Upper lobe of left lung (tissue), 6 donors: ENCODE results near the gene GSX2. TPM values are rescaled to one million over a fixed set of nuclear protein-coding genes. Genes with fewer than 3 reads are reported as not detected.

Experiments
- ATAC-seq, 2 donors: fragments of 200-7000 bp; cut with Tn5 transposase; one replicate each; pipeline ENCODE4 v1.9.1; 2022; ENCODE audit warnings: mild to moderate bottlenecking in 2 of 2, moderate library complexity in 2 of 2; ENCODE audit not compliant: low FRiP score in 2 of 2
- DNase-seq, 2 donors: peaks; one replicate each; pipeline ENCODE4 v3.0.0-alpha.2; 2019 to 2020
- H3K27ac ChIP-seq, 4 donors: fragments of 200-600 bp; sonication (generic); one replicate each; pipeline ENCODE4 v1.5.1; 2016 to 2019
- H3K27me3 ChIP-seq, 4 donors: fragments of 200-600 bp; sonication (generic); one replicate each; pipeline ENCODE4 v1.5.1; 2017 to 2019
- H3K36me3 ChIP-seq, 4 donors: fragments of 200-600 bp; sonication (generic); one replicate each; pipeline ENCODE4 v1.5.1; 2016 to 2019
- H3K4me1 ChIP-seq, 4 donors: fragments of 200-600 bp; sonication (generic); one replicate each; pipeline ENCODE4 v1.5.1; 2018 to 2019
- H3K4me3 ChIP-seq, 4 donors: fragments of 200-600 bp; sonication (generic); one replicate each; pipeline ENCODE4 v1.5.1; 2017 to 2019; ENCODE audit warnings: mild to moderate bottlenecking in 2 of 4, moderate library complexity in 1 of 4
- H3K9me3 ChIP-seq, 4 donors: fragments of 200-600 bp; sonication (generic); one replicate each; pipeline ENCODE4 v1.5.1; 2018 to 2019
- CTCF ChIP-seq, 6 experiments: fragments of 450-650 bp in 4 of 6; fragments of 200-600 bp in 2 of 6; sonication (generic) in 2 of 6; IDR thresholded peaks; one replicate each; pipeline ENCODE4 v1.5.1; 2016 to 2019; ENCODE audit warnings: antibody characterized with exemption in 6 of 6
- EP300 ChIP-seq, 4 donors: sonication (generic); formaldehyde crosslinking; IDR thresholded peaks; one replicate each; pipeline ENCODE4 v1.5.1; 2017; ENCODE audit warnings: antibody characterized with exemption in 4 of 4, control low read depth in 2 of 4
- POLR2A ChIP-seq, 4 donors: fragments of 450-650 bp; IDR thresholded peaks; one replicate each; pipeline ENCODE4 v1.5.1; 2016 to 2017; ENCODE audit warnings: antibody characterized with exemption in 4 of 4, mild to moderate bottlenecking in 2 of 4
- POLR2AphosphoS5 ChIP-seq, 2 donors: sonication (generic); formaldehyde crosslinking; IDR thresholded peaks; one replicate each; pipeline ENCODE4 v1.5.1; 2017; ENCODE audit warnings: antibody characterized with exemption in 2 of 2
- WGBS, 2 donors: methylation state at CpG; one replicate each; pipeline ENCODE4 v1.1.5; 2017 to 2018; 5-methylcytosine and 5-hydroxymethylcytosine counted together
- total RNA-seq, 6 donors: library from RNA; depleted of rRNA in 4 of 6; stranded (reverse); fragments of >200 nt in 4 of 6; gene quantifications; one replicate each; pipeline versions ENCODE4 v1.1.0 to v1.2.1, GENCODE V29; 2016 to 2021
- donor health status: DM: no; HTN: no; CAD: no; lungs with moderate emphysema.
- donor health status: DM: no; HTN: yes; CAD: no; lungs with severe emphysema.

Gene GSX2
- total RNA-seq, 6 donors from 2014 or later: not detected

- WGBS, 2 donors: 2 to 4% methylated on average over 41 to 48 of the region's 48 CpGs
- DNase-seq (peak; percentile 69 to 86), ATAC-seq (peak; percentile 70 to 96)
Observed at GRCh38 chr4:54091637-54092404, 8.1 kb upstream of the GSX2 start.

GRCh38 chr4:54092405-54093323 lies 7.3 kb upstream of the GSX2 start:
- peaks cover 15 to 33% (median 21%) of the 10 kb centered on the region in 4 donors for H3K4me1 ChIP-seq
- H3K27me3 ChIP-seq: peaks cover 0 to 50% (median 23%) of the 10 kb centered on the region in 4 donors
- peak overlapping the region in 3 of 4 donors; percentile 36 to 53 (median 49) for H3K4me3 ChIP-seq
- TF ChIP-seq EP300 (IDR thresholded peaks at IDR 0.05) (no peak), CTCF (IDR thresholded peaks at IDR 0.05) (no peak), POLR2A (IDR thresholded peaks at IDR 0.05) (no peak), POLR2AphosphoS5 (IDR thresholded peaks at IDR 0.05) (no peak)
- no peaks in the 10 kb centered on the region for H3K36me3 ChIP-seq
- H3K9me3 ChIP-seq: no peaks in the 10 kb centered on the region
- DNase-seq (no peak), ATAC-seq (no peak)
- WGBS, 2 donors: 14 to 19% methylated on average over 12 to 13 of the region's 13 CpGs
- no peak overlapping the region for H3K27ac ChIP-seq

More at GRCh38 chr4:54091637-54092404, 8.1 kb upstream of the GSX2 start:
- Histone ChIP-seq H3K4me1 (peaks cover 15 to 33% (median 21%) of the 10 kb centered on the region in 4 donors), H3K4me3 (peak overlapping the region in 3 of 4 donors; percentile 36 to 53 (median 49)), H3K9me3 (no peaks in the 10 kb centered on the region), H3K36me3 (no peaks in the 10 kb centered on the region), H3K27me3 (peaks cover 0 to 46% (median 19%) of the 10 kb centered on the region in 4 donors), H3K27ac (no peak overlapping the region)
- TF ChIP-seq CTCF (IDR thresholded peaks at IDR 0.05) (no peak), POLR2AphosphoS5 (IDR thresholded peaks at IDR 0.05) (no peak), POLR2A (IDR thresholded peaks at IDR 0.05) (no peak), EP300 (IDR thresholded peaks at IDR 0.05) (no peak)

- no peak overlapping the region for H3K27ac ChIP-seq
- peak in 1 of 2 donors; percentile 41 for DNase-seq
- no peak for ATAC-seq
- H3K4me1 ChIP-seq: peaks cover 15 to 33% (median 21%) of the 10 kb centered on the region in 4 donors
- no peak overlapping the region for H3K4me3 ChIP-seq
- TF ChIP-seq EP300 (IDR thresholded peaks at IDR 0.05): no peak
- TF ChIP-seq POLR2AphosphoS5 (IDR thresholded peaks at IDR 0.05): no peak
- TF ChIP-seq POLR2A (IDR thresholded peaks at IDR 0.05): no peak
- TF ChIP-seq CTCF (IDR thresholded peaks at IDR 0.05): no peak
- WGBS, 2 donors: 16 to 26% methylated on average over 37 of the region's 37 CpGs
- no peaks in the 10 kb centered on the region for H3K9me3 ChIP-seq
- no peaks in the 10 kb centered on the region for H3K36me3 ChIP-seq
- peaks cover 0 to 59% (median 27%) of the 10 kb centered on the region in 4 donors for H3K27me3 ChIP-seq
Observed at GRCh38 chr4:54093324-54094240, 6.4 kb upstream of the GSX2 start.

- 37 to 50% methylated on average over 6 of the region's 6 CpGs for WGBS, 2 donors
- H3K4me1 ChIP-seq: peaks cover 19 to 39% (median 28%) of the 10 kb centered on the region in 4 donors
- H3K9me3 ChIP-seq: no peaks in the 10 kb centered on the region
- H3K4me3 ChIP-seq: no peak overlapping the region
- peaks cover 0 to 68% (median 28%) of the 10 kb centered on the region in 4 donors for H3K27me3 ChIP-seq
- no peak for TF ChIP-seq EP300 (IDR thresholded peaks at IDR 0.05)
- TF ChIP-seq POLR2AphosphoS5 (IDR thresholded peaks at IDR 0.05): no peak
- no peak for TF ChIP-seq CTCF (IDR thresholded peaks at IDR 0.05)
- TF ChIP-seq POLR2A (IDR thresholded peaks at IDR 0.05): no peak
- H3K27ac ChIP-seq: no peak overlapping the region
- no peaks in the 10 kb centered on the region for H3K36me3 ChIP-seq
- ATAC-seq (no peak), DNase-seq (no peak)
Observed at GRCh38 chr4:54094451-54094850, 5.5 kb upstream of the GSX2 start.
